GM12878 (cell line): ENCODE data around the gene FGFRL1. TPM values are rescaled to one million over a fixed set of nuclear protein-coding genes. Genes with fewer than 3 reads are reported as not detected.

ENCODE experiments used
- ATAC-seq: fragments of 200-7000 bp; cut with Tn5 transposase; 3 replicates; pipeline ENCODE4 v1.9.1; 2020; ENCODE audit warnings: mild to moderate bottlenecking, moderate library complexity
- BruUV-seq: library from RNA; stranded (reverse); fragments of 400-500 nt; replicated peaks from 2 replicates; lab custom pipeline; 2021; lab: Mats Ljungman, UMichigan
- CTCF ChIA-PET: fragments of 300-600 bp; sonication (Branson Sonifier 250); formaldehyde crosslinking; extraction: SDS; loops from one replicate; lab custom pipeline; 2021; ENCODE audit warnings: inconsistent platforms; lab: Yijun Ruan, JAX
- POLR2A ChIA-PET: fragments of 350-600 bp; formaldehyde crosslinking; extraction: SDS; loops from one replicate; lab custom pipeline; 2021; ENCODE audit warnings: inconsistent platforms; lab: Charles Lee
- RAD21 ChIA-PET: fragments of 300-600 bp; sonication (Branson Sonifier 250); formaldehyde crosslinking; loops from one replicate; lab custom pipeline; 2023; ENCODE audit warnings: antibody characterized with exemption; ENCODE audit not compliant: unreplicated experiment; lab: Charles Lee
- SMC1A ChIA-PET: fragments of 300-600 bp; sonication (Branson Sonifier 250); formaldehyde crosslinking; loops from one replicate; lab custom pipeline; 2023; ENCODE audit not compliant: unreplicated experiment, uncharacterized antibody; lab: Charles Lee
- DNase-seq: peaks from one replicate; pipeline ENCODE4 v3.0.0-alpha.2; 2011; ENCODE audit warnings: low read depth, low spot score
- FAIRE-seq: peaks from 3 replicates; lab custom pipeline; 2011; peaks lifted over from hg19 to GRCh38; lab: Jason Lieb, UNC
- H2AFZ ChIP-seq: 2 replicates; pipeline ENCODE4 v1.6.0; 2011; ENCODE audit warnings: low read depth, low read length, control low read depth; ENCODE audit not compliant: control insufficient read depth
- H3K27ac ChIP-seq: 2 replicates; pipeline ENCODE4 v1.5.1; 2011; ENCODE audit warnings: control low read depth; ENCODE audit not compliant: control insufficient read depth, insufficient read depth
- H3K27me3 ChIP-seq, 2 experiments: replicated peaks in 1 of 2; 2 replicates each; pipeline versions ENCODE4 v1.6.0 to v1.6.1; 2011; ENCODE audit warnings: low read length in 1 of 2; ENCODE audit not compliant: control insufficient read depth in 2 of 2, insufficient read depth in 2 of 2
- H3K36me3 ChIP-seq, 2 experiments: 2 replicates each; pipeline ENCODE4 v1.5.1; 2011; ENCODE audit warnings: low read length in 1 of 2; ENCODE audit not compliant: control insufficient read depth in 2 of 2, insufficient read depth in 2 of 2
- H3K4me1 ChIP-seq: 2 replicates; pipeline ENCODE4 v1.6.1; 2011; ENCODE audit warnings: mild to moderate bottlenecking, low read length, moderate library complexity, mixed read lengths; ENCODE audit not compliant: control insufficient read depth, insufficient read depth
- H3K4me2 ChIP-seq: 2 replicates; pipeline ENCODE4 v1.6.0; 2011; ENCODE audit warnings: control low read depth; ENCODE audit not compliant: control insufficient read depth, insufficient read depth
- H3K4me3 ChIP-seq: fragments of 200-600 bp; sonication (generic); 2 replicates; pipeline ENCODE4 v1.5.1; 2016
- H3K79me2 ChIP-seq: 2 replicates; pipeline ENCODE4 v1.6.0; 2011; ENCODE audit warnings: low read length; ENCODE audit not compliant: control insufficient read depth, insufficient read depth
- H3K9ac ChIP-seq: 2 replicates; pipeline ENCODE4 v1.8.0; 2011; ENCODE audit warnings: low read length, control low read depth, mixed read lengths; ENCODE audit not compliant: control insufficient read depth, insufficient read depth
- H3K9me3 ChIP-seq: replicated peaks from 3 replicates; pipeline ENCODE4 v1.5.1; 2011; ENCODE audit warnings: mild to moderate bottlenecking, low read length; ENCODE audit not compliant: control insufficient read depth, insufficient read depth
- H4K20me1 ChIP-seq: 2 replicates; pipeline ENCODE4 v1.6.0; 2011; ENCODE audit not compliant: control insufficient read depth, insufficient read depth
- EED ChIP-seq: sonication (generic); IDR thresholded peaks from 2 replicates; pipeline ENCODE4 v1.6.1; 2016; ENCODE audit warnings: antibody characterized with exemption, low read depth
- FOXK2 ChIP-seq: fragments of 450-650 bp; IDR thresholded peaks from 2 replicates; pipeline ENCODE4 v1.6.1; 2017; ENCODE audit warnings: mild to moderate bottlenecking, moderate library complexity
- GABPA ChIP-seq: IDR thresholded peaks from 2 replicates; pipeline ENCODE4 v1.6.1; 2014; ENCODE audit warnings: antibody characterized with exemption, low read depth, mild to moderate bottlenecking, inconsistent platforms
- KAT2A ChIP-seq: conservative IDR thresholded peaks from 2 replicates; pipeline ENCODE4 v1.6.1; 2011; ENCODE audit warnings: low read depth, low read length; ENCODE audit not compliant: control insufficient read depth
- KDM1A ChIP-seq: fragments of 200-600 bp; sonication (generic); IDR thresholded peaks from 2 replicates; pipeline ENCODE4 v1.6.1; 2016; ENCODE audit warnings: borderline replicate concordance
- MEF2A ChIP-seq: IDR thresholded peaks from 2 replicates; pipeline ENCODE4 v1.6.1; 2011; ENCODE audit warnings: low read depth, mild to moderate bottlenecking, low read length, moderate library complexity; ENCODE audit not compliant: insufficient read depth
- MTA3 ChIP-seq: IDR thresholded peaks from 2 replicates; pipeline ENCODE4 v1.6.1; 2012; ENCODE audit warnings: low read length, inconsistent platforms, borderline replicate concordance
- MYB ChIP-seq: fragments of 150-350 bp; IDR thresholded peaks from 2 replicates; pipeline ENCODE4 v1.6.1; 2014; ENCODE audit warnings: mild to moderate bottlenecking, low read depth, low read length, borderline replicate concordance
- NR2C1 ChIP-seq: fragments of 450-650 bp; IDR thresholded peaks from 2 replicates; pipeline ENCODE4 v1.6.1; 2017; ENCODE audit warnings: antibody characterized with exemption, mild to moderate bottlenecking, moderate library complexity
- POU2F2 ChIP-seq: IDR thresholded peaks from 3 replicates; pipeline ENCODE4 v1.6.1; 2011; ENCODE audit warnings: low read depth, mild to moderate bottlenecking, low read length, borderline replicate concordance
- RFX5 ChIP-seq: IDR thresholded peaks from 2 replicates; pipeline ENCODE4 v1.6.1; 2011; ENCODE audit warnings: low read depth, low read length, improper control_type of control experiment
- SKIL ChIP-seq: fragments of 450-650 bp; IDR thresholded peaks from 2 replicates; pipeline ENCODE4 v1.6.1; 2017; ENCODE audit warnings: mild to moderate bottlenecking, low read depth, inconsistent platforms; ENCODE audit not compliant: poor library complexity, severe bottlenecking
- SMAD5 ChIP-seq: IDR thresholded peaks from 2 replicates; pipeline ENCODE4 v1.6.1; 2016; ENCODE audit warnings: antibody characterized with exemption, low read depth
- TCF3 ChIP-seq: IDR thresholded peaks from 2 replicates; pipeline ENCODE4 v1.6.1; 2012; ENCODE audit warnings: low read depth, mild to moderate bottlenecking, low read length, borderline replicate concordance; ENCODE audit not compliant: insufficient read depth
- ZBTB40 ChIP-seq: fragments of 450-650 bp; IDR thresholded peaks from 2 replicates; pipeline ENCODE4 v1.6.1; 2016; ENCODE audit warnings: mild to moderate bottlenecking, moderate library complexity, borderline replicate concordance
- ZNF207 ChIP-seq: fragments of 450-650 bp; IDR thresholded peaks from 2 replicates; pipeline ENCODE4 v1.6.1; 2014; ENCODE audit warnings: antibody characterized with exemption, mild to moderate bottlenecking, borderline replicate concordance
- WGBS: methylation state at CpG from one replicate; pipeline ENCODE4 v1.1.6; 2016; ENCODE audit warnings: low lambda C conversion rate; ENCODE audit not compliant: insufficient replicate concordance, insufficient coverage; ENCODE audit errors: missing lambda C conversion rate; 5-methylcytosine and 5-hydroxymethylcytosine counted together
- in situ Hi-C: fragments of 300-500 bp; cut with MboI; formaldehyde crosslinking; loops from 9 replicates; pipeline ENCODE4 v1.14.3; 2018; ENCODE audit warnings: mixed read lengths
- intact Hi-C: fragments of 100-400 bp; cut with micrococcal nuclease; formaldehyde crosslinking; loops from one replicate; pipeline ENCODE4 v1.14.2; 2022; ENCODE audit not compliant: unreplicated experiment
- polyA plus RNA-seq, 11 experiments: library from polyadenylated mRNA; depleted of rRNA in 4 of 11; unstranded in 6 of 11; stranded (reverse) in 5 of 11; fragments of >200 nt; fragmentation: Nextera tagmentation in 4 of 11; fragmentation: Illumina TruSeq in 1 of 11; extraction: Ambion mirVana in 4 of 11; extraction: Trizol in 1 of 11; gene quantifications; 1 replicate in 1 of 11; 2 replicates in 10 of 11; pipeline versions ENCODE4 v1.2.1 to v1.2.3, GENCODE V29; 2011 to 2016; ENCODE audit warnings: inconsistent platforms in 2 of 11, missing spikeins in 2 of 11, low read depth in 1 of 11
- total RNA-seq, 4 experiments: library from RNA; depleted of rRNA in 3 of 4; stranded (reverse); fragments of >200 nt in 3 of 4; fragmentation: Illumina TruSeq in 1 of 4; extraction: Trizol in 1 of 4; gene quantifications; 2 replicates each; pipeline versions ENCODE4 v1.2.1 to v1.2.3, GENCODE V29; 2013 to 2021

The FGFRL1 gene
- total and polyA plus RNA-seq, 10 of the 15 experiments (the other 5 are each of a cell fraction or from before 2014, with no cell fraction given): 0.02 to 1.5 (median 0.29) TPM; not detected in 2

GRCh38 chr4:990746-991367 is 20.6 kb upstream of the FGFRL1 start (continued):
- TF ChIP-seq FOXK2: no peak
- no peak for TF ChIP-seq MEF2A

- intact Hi-C loops (no loop called here), in situ Hi-C loops (no loop called here)
- H4K20me1 ChIP-seq: no peaks in the 10 kb centered on the region
- no peak overlapping the region for H3K27ac ChIP-seq
- FAIRE-seq: no peak
- H3K9ac ChIP-seq: no peak overlapping the region
- no peaks in the 10 kb centered on the region for H3K4me1 ChIP-seq
- no peaks in the 10 kb centered on the region for H3K79me2 ChIP-seq
- WGBS: 85% methylated on average over 48 of the region's 50 CpGs
- no peak overlapping the region for H3K4me3 ChIP-seq
- no peak overlapping the region for H2AFZ ChIP-seq
- H3K36me3 ChIP-seq: no peaks in the 10 kb centered on the region
- no peak overlapping the region for H3K4me2 ChIP-seq
- H3K27me3 ChIP-seq: no peaks in the 10 kb centered on the region
- no TSS peak for BruUV-seq
- DNase-seq: no peak
- RAD21 ChIA-PET: no interaction called here
- no peaks in the 10 kb centered on the region; the same call in 2 of the 3 replicates for H3K9me3 ChIP-seq
- CTCF ChIA-PET: no interaction called here
- SMC1A ChIA-PET: no interaction called here
- ATAC-seq: no peak
- POLR2A ChIA-PET: no interaction called here
- no peak for TF ChIP-seq RFX5
- TF ChIP-seq MTA3: no peak
- no peak for TF ChIP-seq POU2F2
- TF ChIP-seq ZNF207: no peak
- no peak for TF ChIP-seq KDM1A
- TF ChIP-seq ZBTB40: no peak
- no peak for TF ChIP-seq EED
- TF ChIP-seq MYB: no peak
- TF ChIP-seq GABPA: no peak
- no peak for TF ChIP-seq SMAD5
- no peak for TF ChIP-seq SKIL
- TF ChIP-seq NR2C1: no peak
- TF ChIP-seq TCF3: no peak
- no peak for TF ChIP-seq KAT2A
Measured at GRCh38 chr4:991451-992296, 19.8 kb upstream of the FGFRL1 start.
